Measurements from ENCODE around the gene GOLT1A. TPM values are rescaled to one million over a fixed set of nuclear protein-coding genes. Genes with fewer than 3 reads are reported as not detected.

The GOLT1A gene
- total RNA-seq, 1 donor: not detected

DNA sequence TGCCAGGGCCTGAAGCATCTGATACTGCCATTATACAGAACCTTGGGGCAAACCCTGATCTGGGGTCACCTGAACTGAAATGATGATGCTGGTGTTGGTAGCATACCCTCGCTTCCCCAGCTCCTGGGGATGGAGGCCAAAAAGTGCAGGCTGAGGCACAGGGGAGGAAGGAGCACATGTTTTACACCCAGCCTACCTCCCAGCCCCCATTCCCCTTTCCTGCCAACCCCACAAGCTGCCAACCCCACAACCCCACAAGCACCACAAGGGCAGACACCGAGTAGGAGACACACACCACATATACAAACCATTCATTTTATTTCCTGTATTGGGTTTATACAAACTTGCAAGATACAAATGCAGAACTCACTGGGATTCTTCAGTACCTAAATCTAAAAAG is 4.8 kb upstream of the GOLT1A start:
- no peaks in the 10 kb centered on the region for H3K9me3 ChIP-seq (ENCODE audit: low read depth, low read length)
- no peaks in the 10 kb centered on the region for H3K4me1 ChIP-seq (ENCODE audit: insufficient read depth, low read length)
- H4K20me1 ChIP-seq (ENCODE audit: insufficient read depth, low read length): no peaks in the 10 kb centered on the region
- H3K4me3 ChIP-seq (ENCODE audit: insufficient read depth, low read length): no peak overlapping the region
- TF ChIP-seq, protein P1, sequence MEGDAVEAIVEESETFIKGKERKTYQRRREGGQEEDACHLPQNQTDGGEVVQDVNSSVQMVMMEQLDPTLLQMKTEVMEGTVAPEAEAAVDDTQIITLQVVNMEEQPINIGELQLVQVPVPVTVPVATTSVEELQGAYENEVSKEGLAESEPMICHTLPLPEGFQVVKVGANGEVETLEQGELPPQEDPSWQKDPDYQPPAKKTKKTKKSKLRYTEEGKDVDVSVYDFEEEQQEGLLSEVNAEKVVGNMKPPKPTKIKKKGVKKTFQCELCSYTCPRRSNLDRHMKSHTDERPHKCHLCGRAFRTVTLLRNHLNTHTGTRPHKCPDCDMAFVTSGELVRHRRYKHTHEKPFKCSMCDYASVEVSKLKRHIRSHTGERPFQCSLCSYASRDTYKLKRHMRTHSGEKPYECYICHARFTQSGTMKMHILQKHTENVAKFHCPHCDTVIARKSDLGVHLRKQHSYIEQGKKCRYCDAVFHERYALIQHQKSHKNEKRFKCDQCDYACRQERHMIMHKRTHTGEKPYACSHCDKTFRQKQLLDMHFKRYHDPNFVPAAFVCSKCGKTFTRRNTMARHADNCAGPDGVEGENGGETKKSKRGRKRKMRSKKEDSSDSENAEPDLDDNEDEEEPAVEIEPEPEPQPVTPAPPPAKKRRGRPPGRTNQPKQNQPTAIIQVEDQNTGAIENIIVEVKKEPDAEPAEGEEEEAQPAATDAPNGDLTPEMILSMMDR (IDR thresholded peaks at IDR 0.05; ENCODE audit: extremely low read depth, low read depth, low read length): no peak
- no peaks in the 10 kb centered on the region for H3K36me3 ChIP-seq (ENCODE audit: insufficient read depth, low read length)
- peaks cover 30% of the 10 kb centered on the region for H3K27me3 ChIP-seq (ENCODE audit: insufficient read depth, low read length)
- no peak for DNase-seq (ENCODE audit: insufficient read length, low spot score, missing footprints)
- H2AFZ ChIP-seq (ENCODE audit: low read length): no peak overlapping the region
- H3K4me2 ChIP-seq (ENCODE audit: insufficient read depth, low read length): no peak overlapping the region
- no peaks in the 10 kb centered on the region for H3K79me2 ChIP-seq (ENCODE audit: insufficient read depth, low read length)
- H3K27ac ChIP-seq (ENCODE audit: low read depth, low read length): no peak overlapping the region

DNA sequence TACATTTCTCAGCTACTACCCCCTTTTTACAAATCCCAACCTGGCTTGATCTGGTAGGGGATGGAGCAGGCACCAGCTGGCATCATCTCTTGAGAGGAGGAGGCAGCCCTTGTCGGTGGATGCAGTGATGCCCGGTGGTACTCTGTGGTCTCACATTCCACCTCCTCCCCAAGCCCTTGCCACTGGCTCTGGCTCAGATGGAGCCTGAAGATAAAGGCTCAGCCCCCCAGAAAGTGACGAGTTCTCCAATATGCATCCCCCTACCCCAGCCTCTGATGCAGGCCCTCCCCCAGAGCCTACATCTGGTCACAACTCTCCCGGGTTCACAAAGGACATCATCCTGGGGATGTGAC is 3.8 kb upstream of the GOLT1A start:
- H3K4me2 ChIP-seq (ENCODE audit: insufficient read depth, low read length): no peak overlapping the region
- peak; percentile 44 for DNase-seq (ENCODE audit: insufficient read length, low spot score, missing footprints)
- H3K27me3 ChIP-seq (ENCODE audit: insufficient read depth, low read length): peaks cover 36% of the 10 kb centered on the region
- no peak overlapping the region for H2AFZ ChIP-seq (ENCODE audit: low read length)
- no peaks in the 10 kb centered on the region for H3K79me2 ChIP-seq (ENCODE audit: insufficient read depth, low read length)
- TF ChIP-seq, protein P1 (IDR thresholded peaks at IDR 0.05; ENCODE audit: extremely low read depth, low read depth, low read length): no peak
- no peak overlapping the region for H3K27ac ChIP-seq (ENCODE audit: low read depth, low read length)
- H3K4me1 ChIP-seq (ENCODE audit: insufficient read depth, low read length): no peaks in the 10 kb centered on the region
- no peaks in the 10 kb centered on the region for H3K36me3 ChIP-seq (ENCODE audit: insufficient read depth, low read length)
- no peak overlapping the region for H3K4me3 ChIP-seq (ENCODE audit: insufficient read depth, low read length)
- H3K9me3 ChIP-seq (ENCODE audit: low read depth, low read length): no peaks in the 10 kb centered on the region
- no peaks in the 10 kb centered on the region for H4K20me1 ChIP-seq (ENCODE audit: insufficient read depth, low read length)

GRCh38 chr1:204216880-204217647 is 3.3 kb upstream of the GOLT1A start:
- Histone ChIP-seq H3K27me3 (ENCODE audit: insufficient read depth, low read length) (peaks cover 41% of the 10 kb centered on the region), H3K4me2 (ENCODE audit: insufficient read depth, low read length) (no peak overlapping the region), H3K4me3 (ENCODE audit: insufficient read depth, low read length) (no peak overlapping the region), H3K9me3 (ENCODE audit: low read depth, low read length) (no peaks in the 10 kb centered on the region), H2AFZ (ENCODE audit: low read length) (no peak overlapping the region), H3K27ac (ENCODE audit: low read depth, low read length) (no peak overlapping the region), H3K36me3 (ENCODE audit: insufficient read depth, low read length) (no peaks in the 10 kb centered on the region), H3K79me2 (ENCODE audit: insufficient read depth, low read length) (no peaks in the 10 kb centered on the region), H4K20me1 (ENCODE audit: insufficient read depth, low read length) (no peaks in the 10 kb centered on the region), H3K4me1 (ENCODE audit: insufficient read depth, low read length) (no peaks in the 10 kb centered on the region)
- DNase-seq (ENCODE audit: insufficient read length, low spot score, missing footprints): no peak
- TF ChIP-seq, protein P1 (IDR thresholded peaks at IDR 0.05; ENCODE audit: extremely low read depth, low read depth, low read length): no peak

DNA sequence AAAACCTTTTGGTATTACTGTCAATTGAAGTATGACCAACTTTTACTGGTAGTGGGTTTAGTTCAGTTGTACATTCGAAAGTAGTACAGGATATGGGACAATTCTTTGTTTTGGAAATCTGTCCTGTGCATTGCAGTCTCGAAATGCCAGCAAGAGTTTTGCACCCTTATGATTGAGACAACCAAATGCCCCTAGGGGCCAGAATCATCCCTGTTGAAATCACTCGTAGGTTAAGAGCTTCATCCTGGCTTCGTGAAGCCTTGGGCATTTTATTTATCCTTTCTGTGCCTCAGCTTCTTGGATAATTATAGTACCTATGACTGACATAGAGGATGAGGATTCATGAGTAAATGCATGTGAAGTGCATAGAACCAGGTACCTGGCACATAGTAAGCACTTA is 2.4 kb upstream of the GOLT1A start:
- Histone ChIP-seq H3K27ac (ENCODE audit: low read depth, low read length) (no peak overlapping the region), H3K27me3 (ENCODE audit: insufficient read depth, low read length) (peaks cover 43% of the 10 kb centered on the region), H3K36me3 (ENCODE audit: insufficient read depth, low read length) (no peaks in the 10 kb centered on the region), H3K4me3 (ENCODE audit: insufficient read depth, low read length) (no peak overlapping the region), H3K4me2 (ENCODE audit: insufficient read depth, low read length) (no peak overlapping the region), H3K4me1 (ENCODE audit: insufficient read depth, low read length) (no peaks in the 10 kb centered on the region), H3K9me3 (ENCODE audit: low read depth, low read length) (no peaks in the 10 kb centered on the region), H3K79me2 (ENCODE audit: insufficient read depth, low read length) (no peaks in the 10 kb centered on the region), H2AFZ (ENCODE audit: low read length) (no peak overlapping the region), H4K20me1 (ENCODE audit: insufficient read depth, low read length) (no peaks in the 10 kb centered on the region)
- DNase-seq (ENCODE audit: insufficient read length, low spot score, missing footprints): no peak
- TF ChIP-seq, protein P1 (IDR thresholded peaks at IDR 0.05; ENCODE audit: extremely low read depth, low read depth, low read length): no peak

Measured in osteoblast (primary cell).